ENCODE measurements around the gene PPM1B.
"Not testable (repeated sequence)": the region's sequence is repeated elsewhere in the genome, so short reads cannot be mapped to it uniquely, and the experiment has no call there.

Gene PPM1B

GRCh38 chr2:44168681-44169154 is at the start of gene PPM1B:
Gene PPM1B (plus strand): TSS chr2:44168875. CDS start chr2:44201200, 32,325 bp downstream.
- in situ Hi-C loops (cut with MboI; ENCODE audit: low sequenced_read_pairs): no loop called here

DNA sequence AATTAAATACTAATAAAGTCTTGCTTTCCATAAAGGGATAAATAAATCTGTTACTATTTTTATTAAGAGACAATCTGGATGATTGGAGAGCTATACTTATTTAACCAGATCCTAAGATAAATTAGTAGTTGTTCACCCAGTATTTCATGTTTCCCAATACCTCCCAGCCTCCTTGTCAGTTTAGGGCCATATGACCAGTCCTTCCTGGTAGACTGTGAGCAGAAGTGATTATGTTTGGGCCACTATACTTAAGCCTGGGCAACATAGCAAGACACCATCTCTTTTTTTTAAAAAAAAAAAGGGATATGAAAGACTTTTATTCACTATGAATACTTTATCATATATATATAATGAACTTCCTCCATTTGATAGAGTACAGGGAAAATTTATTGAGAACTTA is 48.8 kb upstream of the PPM1B start:
- in situ Hi-C loops (cut with MboI; ENCODE audit: low sequenced_read_pairs): no loop called here

DNA sequence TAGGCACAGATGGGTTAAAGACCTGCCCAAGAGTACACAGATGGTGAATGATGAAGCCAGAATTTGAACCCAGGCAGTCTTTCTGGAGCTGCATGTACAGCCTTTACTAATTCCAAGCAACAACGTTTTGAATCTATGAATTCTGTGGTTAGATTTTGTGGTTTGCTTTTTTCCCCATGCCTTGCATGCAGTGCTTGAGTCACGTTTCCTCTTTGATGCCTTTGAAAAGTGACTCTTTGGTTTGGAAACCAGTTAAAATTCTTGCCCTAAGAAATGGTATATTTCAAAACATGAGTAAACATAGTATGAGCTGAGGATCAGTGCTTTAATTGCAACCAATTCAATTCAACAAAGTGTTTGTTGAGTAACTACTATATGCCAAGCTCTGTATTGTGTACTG is 48.2 kb upstream of the PPM1B start:
- in situ Hi-C loops (cut with MboI; ENCODE audit: low sequenced_read_pairs): no loop called here

DNA sequence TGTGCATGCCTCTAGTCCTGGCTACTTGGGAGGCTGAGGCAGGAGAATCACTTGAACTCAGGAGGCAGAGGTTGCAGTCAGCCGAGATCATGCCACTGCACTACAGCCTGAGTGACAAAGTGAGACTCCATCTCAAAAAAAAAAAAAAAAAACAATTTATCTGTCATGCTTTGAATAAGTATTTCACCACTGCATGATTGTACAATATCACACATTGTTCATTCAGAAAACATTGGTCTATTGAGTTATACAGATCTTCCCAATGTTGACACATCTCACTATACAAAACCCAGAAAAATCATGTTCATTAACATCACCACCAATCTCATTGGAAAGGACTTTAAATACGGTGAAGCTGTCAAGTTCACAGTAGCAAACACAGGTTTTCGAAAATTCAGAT is 46.8 kb upstream of the PPM1B start:
- in situ Hi-C loops (cut with MboI; ENCODE audit: low sequenced_read_pairs): no loop called here

DNA sequence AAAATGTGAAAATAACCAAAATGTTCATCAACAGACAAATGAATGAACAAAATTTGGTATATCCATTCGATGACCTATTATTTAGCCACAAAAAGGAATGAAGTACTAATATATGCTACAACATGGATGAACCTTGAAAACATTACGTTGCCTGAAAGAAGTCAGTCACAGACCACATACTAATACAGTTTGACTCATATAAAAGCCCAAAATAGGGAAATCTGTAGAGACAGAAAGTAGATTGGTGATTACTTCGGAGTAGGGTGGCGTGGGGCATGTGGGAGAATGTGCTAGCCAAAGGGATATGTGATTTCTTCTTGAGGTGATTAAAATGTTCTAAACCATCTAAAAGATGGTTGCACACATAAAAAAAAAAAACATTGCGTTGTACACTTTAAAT is 44.2 kb upstream of the PPM1B start:
- in situ Hi-C loops (cut with MboI; ENCODE audit: low sequenced_read_pairs): no loop called here

- in situ Hi-C loops (cut with MboI; ENCODE audit: low sequenced_read_pairs): no loop called here
These were observed 42.4 kb upstream of the PPM1B start for GRCh38 chr2:44126106-44126797.

DNA sequence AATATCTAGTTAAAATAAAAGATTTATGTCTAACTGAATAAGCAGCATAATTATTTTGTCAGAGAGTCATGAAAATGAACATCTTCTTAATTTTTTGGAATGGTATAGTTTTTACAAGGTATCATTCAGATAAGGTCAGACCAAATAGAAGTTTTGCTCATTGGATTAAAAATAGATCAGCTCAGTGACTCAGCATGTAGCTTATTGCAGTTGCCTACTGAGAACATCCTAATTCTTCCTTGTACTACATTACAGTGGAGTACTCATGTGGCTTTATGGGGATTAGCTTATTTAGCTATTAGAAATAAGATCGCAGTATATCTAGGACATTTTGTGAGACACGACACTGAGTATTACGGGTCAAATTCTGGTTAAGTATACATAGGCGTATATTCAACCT is 38.2 kb upstream of the PPM1B start:
- in situ Hi-C loops (cut with MboI; ENCODE audit: low sequenced_read_pairs): no loop called here

DNA sequence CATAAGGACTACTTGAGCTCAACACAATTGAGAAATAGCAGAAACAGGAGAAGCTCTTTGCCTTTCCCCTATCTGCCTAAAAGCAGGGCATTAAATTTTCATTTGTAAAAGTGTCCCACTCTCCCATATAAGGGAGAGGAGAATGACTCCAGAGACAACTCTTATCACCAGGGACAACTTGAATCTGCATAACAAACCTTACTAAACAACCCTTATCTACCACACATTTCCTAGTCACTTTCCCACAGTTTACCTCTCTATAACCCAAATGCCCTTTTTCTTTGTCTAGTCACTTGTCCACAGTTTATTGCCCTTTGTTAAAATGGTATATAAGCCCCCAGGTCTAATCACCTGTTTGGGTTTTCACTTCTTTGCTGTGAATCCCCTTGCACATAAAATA is 37.5 kb upstream of the PPM1B start:
- in situ Hi-C loops (cut with MboI; ENCODE audit: low sequenced_read_pairs): no loop called here

GRCh38 chr2:44133602-44134001 is 35.1 kb upstream of the PPM1B start:
- in situ Hi-C loops (cut with MboI; ENCODE audit: low sequenced_read_pairs): not testable (repeated sequence)

DNA sequence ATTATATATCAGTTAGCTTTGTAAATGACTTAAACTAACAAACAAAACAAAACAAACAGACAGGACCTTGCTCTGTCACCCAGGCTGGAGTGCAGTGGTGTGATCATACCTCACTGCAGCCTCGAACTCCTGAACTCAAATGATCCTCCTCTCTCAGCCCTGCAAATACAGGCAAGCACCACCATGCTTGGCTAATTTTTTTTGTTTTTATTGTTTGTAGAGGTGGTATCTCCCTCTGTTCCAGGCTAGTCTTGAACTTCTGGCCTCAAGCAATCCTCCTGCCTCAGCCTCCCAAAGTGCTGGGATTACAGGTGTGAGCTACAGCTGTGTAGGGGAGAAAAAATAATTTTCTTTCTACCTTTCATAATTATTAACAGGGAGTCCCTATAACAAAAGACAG is 33.8 kb upstream of the PPM1B start:
- in situ Hi-C loops (cut with MboI; ENCODE audit: low sequenced_read_pairs): no loop called here

DNA sequence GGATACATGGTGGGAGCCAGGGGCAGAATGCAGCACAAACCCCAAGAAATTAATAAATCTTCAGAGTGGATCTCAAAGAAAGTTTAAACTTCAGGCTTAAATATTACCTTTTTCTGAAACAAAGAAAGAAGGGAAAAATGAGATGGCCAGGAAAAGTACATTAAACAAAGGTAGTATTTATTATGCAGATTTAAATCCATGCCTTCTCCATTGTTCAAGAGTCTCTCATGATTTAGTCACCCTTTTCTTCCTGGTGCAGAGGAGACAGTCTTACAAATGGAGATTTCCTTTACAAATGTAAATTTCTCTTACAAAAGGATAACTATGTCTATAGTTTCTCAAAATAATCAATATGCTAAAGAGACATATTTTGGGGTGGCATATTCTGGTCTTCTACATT is 33.4 kb upstream of the PPM1B start:
- in situ Hi-C loops (cut with MboI; ENCODE audit: low sequenced_read_pairs): no loop called here

- in situ Hi-C loops (cut with MboI; ENCODE audit: low sequenced_read_pairs): no loop called here
These were observed 32.9 kb upstream of the PPM1B start for GRCh38 chr2:44135771-44136170.

- in situ Hi-C loops (cut with MboI; ENCODE audit: low sequenced_read_pairs): no loop called here
These were observed 32.4 kb upstream of the PPM1B start for GRCh38 chr2:44136252-44136651.

- in situ Hi-C loops (cut with MboI; ENCODE audit: low sequenced_read_pairs): no loop called here
These were observed 31.6 kb upstream of the PPM1B start for GRCh38 chr2:44137048-44137447.

DNA sequence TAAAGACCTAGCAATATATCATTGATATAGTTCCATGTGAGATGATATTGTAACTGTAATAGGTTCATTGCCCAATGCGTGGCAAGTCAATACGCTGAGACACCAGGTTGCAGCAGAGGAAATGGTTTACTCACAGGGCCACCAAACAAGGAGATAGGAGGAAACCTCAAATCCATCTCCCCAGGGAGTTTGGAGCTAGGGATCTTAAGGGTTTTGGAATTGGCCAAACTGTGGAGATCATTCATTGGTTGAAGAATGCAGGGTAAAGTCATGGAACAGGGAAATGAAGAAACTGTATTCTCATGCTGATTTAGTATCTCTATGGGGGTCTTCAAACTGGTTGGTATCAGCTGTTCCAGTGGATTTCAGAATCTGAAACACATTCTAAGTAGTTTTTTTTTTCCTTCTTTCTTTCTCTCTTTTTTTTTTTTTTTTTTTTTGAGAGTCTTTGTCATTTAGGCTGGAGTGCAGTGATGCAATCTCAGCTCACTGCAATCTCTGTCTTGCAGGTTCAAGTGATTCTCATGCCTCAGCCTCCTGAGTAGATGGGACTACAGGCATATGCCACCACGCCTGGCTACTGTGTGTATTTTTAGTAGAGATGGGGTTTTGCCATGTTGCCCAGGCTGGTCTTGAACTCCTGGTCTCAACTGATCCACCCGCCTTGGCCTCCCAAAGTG is 30.7 kb upstream of the PPM1B start:
- in situ Hi-C loops (cut with MboI; ENCODE audit: low sequenced_read_pairs): no loop called here

DNA sequence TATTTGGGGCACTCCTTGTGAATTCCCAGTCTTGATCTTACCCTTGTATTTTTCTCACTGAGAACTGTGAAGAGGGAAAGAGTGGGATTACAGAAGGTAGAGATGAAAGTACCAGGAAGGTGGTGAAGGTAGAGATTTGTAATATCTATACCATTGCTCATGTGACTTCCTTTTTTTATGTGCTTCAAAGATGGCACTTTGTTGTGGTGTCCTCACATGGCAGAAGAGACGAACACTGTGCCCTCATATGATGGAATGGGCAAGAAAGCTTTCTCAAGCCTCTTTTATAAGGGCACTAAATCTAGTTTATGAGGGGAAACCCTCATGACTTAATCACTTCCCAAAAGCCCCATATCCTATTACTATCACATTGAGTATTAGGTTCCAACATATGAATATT is 28.9 kb upstream of the PPM1B start:
- in situ Hi-C loops (cut with MboI; ENCODE audit: low sequenced_read_pairs): no loop called here

DNA sequence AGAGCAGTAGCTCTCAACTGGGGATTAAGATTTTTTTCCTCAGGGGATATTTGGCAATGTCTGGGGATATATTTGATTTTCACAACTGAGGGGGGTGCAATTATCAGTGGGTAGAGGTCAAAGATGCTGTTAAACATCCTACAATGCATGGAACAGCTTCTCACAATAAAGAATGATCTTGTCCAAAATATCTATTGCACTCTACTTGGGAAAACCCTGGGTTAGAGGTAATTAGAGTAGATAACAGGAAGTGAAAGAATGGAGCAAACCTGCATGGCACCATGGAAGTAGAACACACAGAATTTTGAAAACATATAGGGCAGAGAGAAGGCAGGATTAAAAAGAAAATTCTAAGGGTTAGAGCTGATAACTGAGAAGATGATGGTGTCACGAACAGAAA is 26.4 kb upstream of the PPM1B start:
- in situ Hi-C loops (cut with MboI; ENCODE audit: low sequenced_read_pairs): no loop called here

- in situ Hi-C loops (cut with MboI; ENCODE audit: low sequenced_read_pairs): no loop called here
These were observed 25.0 kb upstream of the PPM1B start for GRCh38 chr2:44143701-44144100.

DNA sequence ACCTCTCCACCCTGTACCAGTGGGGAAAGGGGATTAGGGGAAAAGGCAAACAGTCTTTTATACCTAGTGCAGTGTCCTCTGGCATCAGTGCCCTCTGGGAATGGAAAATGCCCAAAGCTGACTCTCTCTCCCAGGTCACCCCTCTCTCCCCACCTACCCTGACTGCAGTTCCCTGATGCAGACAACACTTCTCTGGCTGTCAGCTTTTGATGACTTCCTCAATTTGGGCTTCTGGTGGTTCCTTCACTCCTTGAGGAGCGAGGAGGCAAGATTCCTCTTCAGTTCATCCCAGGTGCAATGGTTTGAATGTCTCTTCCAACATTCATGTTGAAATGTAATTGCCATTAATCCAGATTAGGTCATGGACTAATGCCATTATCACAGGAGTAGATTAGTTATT is 19.7 kb upstream of the PPM1B start:
- in situ Hi-C loops (cut with MboI; ENCODE audit: low sequenced_read_pairs): no loop called here

DNA sequence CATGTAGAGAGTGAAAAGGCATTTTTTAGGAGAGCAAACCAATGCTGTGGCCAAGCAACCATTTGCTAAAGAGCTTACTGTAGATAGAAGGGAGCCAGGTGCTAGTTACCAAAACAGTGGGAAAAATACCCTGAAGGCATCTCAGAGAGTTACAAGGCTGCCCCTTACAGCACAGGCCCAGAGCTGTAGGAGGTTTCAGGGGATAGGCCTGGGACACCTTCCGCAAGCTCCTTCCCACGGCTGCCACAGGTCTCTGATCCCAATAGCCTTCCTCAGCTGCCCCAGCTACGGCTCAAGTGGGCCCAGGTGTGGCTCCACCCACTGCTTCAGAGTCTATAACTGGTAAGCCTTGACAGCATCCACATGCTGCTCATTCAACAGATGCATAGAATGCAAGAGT is 18.2 kb upstream of the PPM1B start:
- in situ Hi-C loops (cut with MboI; ENCODE audit: low sequenced_read_pairs): no loop called here

- in situ Hi-C loops (cut with MboI; ENCODE audit: low sequenced_read_pairs): no loop called here
These were observed 15.6 kb upstream of the PPM1B start for GRCh38 chr2:44152865-44153669.
